Heart left ventricle (tissue), 16 donors: Measurements from ENCODE around the gene CCR1. TPM values are rescaled to one million over a fixed set of nuclear protein-coding genes. Genes with fewer than 3 reads are reported as not detected.
A peak's percentile ranks its signal among the peaks of the same experiment; 100 is the strongest.

ENCODE experiments used
- ATAC-seq, 4 donors: fragments of 200-7000 bp; cut with Tn5 transposase; one replicate each; pipeline ENCODE4 v1.9.1; 2020 to 2022; ENCODE audit warnings: moderate library complexity in 4 of 4, mild to moderate bottlenecking in 3 of 4, moderate number of reproducible peaks in 1 of 4
- DNase-seq, 5 donors: peaks; one replicate each; pipeline ENCODE4 v3.0.0-alpha.2; 2020
- H3K27ac ChIP-seq, 12 donors: fragments of 200-600 bp; sonication (generic) in 4 of 12; one replicate each; pipeline versions ENCODE4 v1.5.0 to v1.8.0; 2016 to 2022; ENCODE audit warnings: mild to moderate bottlenecking in 2 of 12
- H3K27me3 ChIP-seq, 9 donors: fragments of 200-600 bp; sonication (generic) in 2 of 9; one replicate each; pipeline versions ENCODE4 v1.5.1 to v1.8.0; 2016 to 2022; ENCODE audit warnings: mild to moderate bottlenecking in 3 of 9
- H3K36me3 ChIP-seq, 9 donors: fragments of 200-600 bp; sonication (generic) in 2 of 9; one replicate each; pipeline versions ENCODE4 v1.5.0 to v1.8.0; 2018 to 2022; ENCODE audit warnings: mild to moderate bottlenecking in 2 of 9
- H3K4me1 ChIP-seq, 12 donors: fragments of 200-600 bp; sonication (generic) in 4 of 12; one replicate each; pipeline versions ENCODE4 v1.5.0 to v1.8.0; 2016 to 2022; ENCODE audit warnings: mild to moderate bottlenecking in 3 of 12
- H3K4me3 ChIP-seq, 12 donors: fragments of 200-600 bp; sonication (generic) in 4 of 12; one replicate each; pipeline versions ENCODE4 v1.5.0 to v1.8.0; 2017 to 2022; ENCODE audit warnings: mild to moderate bottlenecking in 9 of 12, moderate library complexity in 4 of 12
- H3K9me3 ChIP-seq, 12 donors: fragments of 200-600 bp; sonication (generic) in 4 of 12; one replicate each; pipeline versions ENCODE4 v1.5.0 to v1.8.0; 2016 to 2022; ENCODE audit warnings: mild to moderate bottlenecking in 1 of 12
- CTCF ChIP-seq, 12 donors: fragments of 200-600 bp; sonication (generic) in 4 of 12; IDR thresholded peaks; one replicate each; pipeline versions ENCODE4 v1.5.0 to v1.8.0; 2018 to 2022; ENCODE audit warnings: antibody characterized with exemption in 12 of 12, mild to moderate bottlenecking in 5 of 12
- POLR2A ChIP-seq, 2 donors: fragments of 450-650 bp; IDR thresholded peaks; one replicate each; pipeline ENCODE4 v1.6.1; 2017; ENCODE audit warnings: antibody characterized with exemption in 2 of 2, mild to moderate bottlenecking in 2 of 2, moderate library complexity in 2 of 2
- WGBS, 4 donors: extraction: QIAGEN DNeasy Blood & Tissue Kit in 2 of 4; methylation state at CpG; one replicate each; pipeline versions ENCODE4 v1.1.5 to v1.1.7; 2013 to 2018; 5-methylcytosine and 5-hydroxymethylcytosine counted together
- intact Hi-C, 10 donors: fragments of 100-400 bp; cut with DNase I; formaldehyde crosslinking; loops; one replicate each; pipeline versions ENCODE4 v1.11.1 to v1.14.2; 2022
- polyA plus RNA-seq, 2 donors: library from polyadenylated mRNA; stranded (reverse); fragments of 200-250 nt; gene quantifications; one replicate each; pipeline ENCODE4 v1.2.3, GENCODE V29; 2013
- total RNA-seq, 9 donors: library from RNA; depleted of rRNA in 2 of 9; stranded (reverse); fragments of >200 nt in 2 of 9; fragmentation: NEBNext Ultra II Directional in 3 of 9; extraction: Animal tissue kit (Norgen Biotek cat#: 25700) in 3 of 9; gene quantifications; one replicate each; pipeline versions ENCODE4 v1.1.0 to v1.2.4, GENCODE V29; 2016 to 2023
- donor health status: ischemic (EF 13 %, LVEDD 7.1; RV severe dilation, severe dysfunction).
- donor health status: healthy with polysubstance abuse.
- donor health status: DM: no; HTN: yes; CAD: no.
- donor health status: DM: no; HTN: no; CAD: no.
- donor health status: ischemic (EF 25% LVEDD 6.9; RV normal size, moderate dysfunction).
- donor health status: ischemic (EF 25% LVEDD 5.7; RV mildly dilated, moderate dysfunction).
- donor health status: healthy.
- donor health status: DM: yes; HTN: yes; CAD: no.
- donor health status: ischemic (EF 35%, LVEDD 5.7; RV mildly dilated, moderate dysfunction).
- donor health status: nonischemic (EF 11% LVEDD 7.7; RV severe dilation, severe dysfunction).
- donor health status: DM: yes; HTN: yes; CAD: no.
- donor health status: PGD.
- donor health status: ischemic (EF 29% LVEDD 5.4; RV normal size, mild dysfunction).
- donor health status: nonischemic (EF 23%, LVEDD 6.1; RV moderate dilation, normal function).

Gene CCR1
- total and polyA plus RNA-seq, 11 donors, result 0.61 to 52.6 (median 2.3) TPM

GRCh38 chr3:46193436-46193835 is 14.7 kb downstream of the CCR1 start:
- Histone ChIP-seq H3K27me3 (no peaks in the 10 kb centered on the region), H3K9me3 (peaks cover 0 to 40% (median 8%) of the 10 kb centered on the region in 12 donors), H3K4me3 (no peak overlapping the region), H3K36me3 (no peaks in the 10 kb centered on the region), H3K4me1 (peaks cover 0 to 24% (median 0%) of the 10 kb centered on the region in 12 donors), H3K27ac (peak overlapping the region in 1 of 12 donors; percentile 10)
- no peak for ATAC-seq
- no peak for DNase-seq
- intact Hi-C loops, result no loop called here
- TF ChIP-seq POLR2A (IDR thresholded peaks at IDR 0.05) (no peak), CTCF (IDR thresholded peaks at IDR 0.05) (no peak)
- 70 to 82% (median 75%) methylated on average over 1 of the region's 1 CpG for WGBS, 4 donors

- peaks cover 0 to 35% (median 6%) of the 10 kb centered on the region in 12 donors for H3K9me3 ChIP-seq
- no peak for DNase-seq
- H3K27ac ChIP-seq, result peak overlapping the region in 1 of 12 donors; percentile 10
- no peak overlapping the region for H3K4me3 ChIP-seq
- H3K27me3 ChIP-seq, result no peaks in the 10 kb centered on the region
- intact Hi-C loops, result no loop called here
- no peak for ATAC-seq
- peaks cover 0 to 24% (median 0%) of the 10 kb centered on the region in 12 donors for H3K4me1 ChIP-seq
- 74 to 89% (median 79%) methylated on average over 5 of the region's 5 CpGs for WGBS, 4 donors
- no peaks in the 10 kb centered on the region for H3K36me3 ChIP-seq
- TF ChIP-seq CTCF (IDR thresholded peaks at IDR 0.05) (no peak), POLR2A (IDR thresholded peaks at IDR 0.05) (no peak)
Observed at GRCh38 chr3:46192939-46193338, 15.2 kb downstream of the CCR1 start.

GRCh38 chr3:46191730-46192129 is 16.4 kb downstream of the CCR1 start:
- Histone ChIP-seq H3K36me3 (no peaks in the 10 kb centered on the region), H3K9me3 (peaks cover 0 to 28% (median 5%) of the 10 kb centered on the region in 12 donors), H3K4me1 (peaks cover 0 to 24% (median 0%) of the 10 kb centered on the region in 12 donors), H3K27ac (no peak overlapping the region), H3K27me3 (no peaks in the 10 kb centered on the region), H3K4me3 (no peak overlapping the region)
- intact Hi-C loops, result no loop called here
- TF ChIP-seq CTCF (IDR thresholded peaks at IDR 0.05), result no peak
- no peak for TF ChIP-seq POLR2A (IDR thresholded peaks at IDR 0.05)
- no peak for DNase-seq
- 25 to 38% (median 29%) methylated on average over 3 of the region's 3 CpGs for WGBS, 4 donors
- no peak for ATAC-seq

- H3K36me3 ChIP-seq, result no peaks in the 10 kb centered on the region
- peaks cover 0 to 10% (median 0%) of the 10 kb centered on the region in 12 donors for H3K9me3 ChIP-seq
- no peaks in the 10 kb centered on the region for H3K27me3 ChIP-seq
- DNase-seq (no peak), ATAC-seq (no peak)
- no peak overlapping the region for H3K4me3 ChIP-seq
- WGBS, 4 donors, result 87 to 95% (median 91%) methylated on average over 7 to 10 of the region's 10 CpGs
- intact Hi-C loops, result no loop called here
- H3K4me1 ChIP-seq, result peaks cover 0 to 22% (median 0%) of the 10 kb centered on the region in 12 donors
- no peak overlapping the region for H3K27ac ChIP-seq
- TF ChIP-seq CTCF (IDR thresholded peaks at IDR 0.05) (no peak), POLR2A (IDR thresholded peaks at IDR 0.05) (no peak)
Observed at GRCh38 chr3:46188708-46189107, 19.4 kb downstream of the CCR1 start.
